Right ventricle myocardium inferior (tissue), 1 donor: ENCODE data around the gene FAM120B. TPM values are rescaled to one million over a fixed set of nuclear protein-coding genes. Genes with fewer than 3 reads are reported as not detected.
"Not testable (repeated sequence)": the region's sequence is repeated elsewhere in the genome, so short reads cannot be mapped to it uniquely, and the experiment has no call there.

Experiments used
- ATAC-seq: fragments of 200-7000 bp; cut with Tn5 transposase; one replicate; pipeline ENCODE4 v1.9.1; 2020; ENCODE audit warnings: mild to moderate bottlenecking, moderate library complexity
- DNase-seq: peaks from one replicate; pipeline ENCODE4 v3.0.0; 2021; ENCODE audit errors: missing footprints
- intact Hi-C: fragments of 100-400 bp; cut with DNase I; formaldehyde crosslinking; loops from one replicate; pipeline ENCODE4 v1.11.0; 2022
- total RNA-seq: library from RNA; stranded (reverse); fragmentation: NEBNext Ultra II Directional; extraction: Animal tissue kit (Norgen Biotek cat#: 25700); gene quantifications from one replicate; pipeline ENCODE4 v1.2.1, GENCODE V29; 2021
- donor health status: DM: no; HTN: yes; CAD: no; lungs with severe emphysema.

FAM120B gene
- total RNA-seq, 1 donor from 2014 or later, result 16.3 TPM

DNA sequence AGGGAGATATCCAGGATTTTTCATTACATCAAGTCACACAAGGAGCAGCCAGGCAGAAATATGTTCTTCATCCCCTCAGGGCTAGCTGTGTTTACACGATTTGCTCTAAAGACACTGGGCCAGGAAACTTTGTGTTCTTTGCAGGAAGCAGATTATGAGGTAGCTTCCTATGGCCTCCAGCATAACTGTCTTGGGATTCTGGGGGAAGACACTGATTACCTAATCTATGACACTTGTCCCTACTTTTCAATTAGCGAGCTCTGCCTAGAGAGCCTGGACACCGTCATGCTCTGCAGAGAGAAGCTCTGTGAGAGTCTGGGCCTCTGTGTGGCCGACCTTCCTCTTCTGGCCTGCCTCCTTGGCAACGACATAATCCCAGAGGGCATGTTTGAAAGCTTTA is 11.2 kb downstream of the FAM120B start:
- intact Hi-C loops, result no loop called here
- no peak for ATAC-seq

DNA sequence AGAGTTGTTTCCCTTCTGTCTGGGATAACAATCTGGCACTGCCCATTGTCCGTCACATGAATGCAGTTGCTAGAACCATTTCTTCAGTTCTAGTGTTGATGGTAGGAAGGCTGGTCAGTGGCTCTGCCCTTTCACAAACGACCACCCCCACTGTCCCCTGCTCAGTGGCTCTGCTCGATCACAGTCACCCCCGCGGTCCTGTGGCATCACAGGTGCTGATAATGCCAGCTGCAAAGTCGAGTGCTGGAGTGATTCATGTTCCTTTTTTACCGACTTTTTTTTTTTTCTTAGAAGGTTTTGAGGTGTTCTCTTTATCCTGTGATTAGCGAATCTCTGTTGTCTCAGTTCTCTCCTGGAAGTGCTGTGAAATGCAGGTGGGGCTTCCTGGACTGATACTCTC is 22.8 kb downstream of the FAM120B start:
- intact Hi-C loops, result no loop called here
- DNase-seq (no peak), ATAC-seq (no peak)

More for the DNA sequence above, 11.2 kb downstream of the FAM120B start:
- DNase-seq, result no peak

DNA sequence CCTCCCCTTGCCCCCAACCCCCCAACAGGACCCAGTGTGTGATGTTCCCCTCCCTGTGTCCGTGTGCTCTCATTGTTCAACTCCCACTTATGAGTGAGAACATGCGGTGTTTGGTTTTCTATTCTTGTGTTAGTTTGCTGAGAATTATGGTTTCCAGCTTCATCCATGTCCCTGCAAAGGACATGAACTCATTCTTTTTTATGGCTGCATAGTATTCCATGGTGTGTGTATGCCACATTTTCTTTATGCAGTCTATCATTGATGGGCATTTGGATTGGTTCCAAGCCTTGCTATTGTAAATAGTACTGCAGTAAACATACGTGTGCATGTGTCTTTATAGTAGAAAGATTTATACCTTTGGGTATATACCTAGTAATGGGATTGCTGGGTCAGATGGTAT is 28.6 kb downstream of the FAM120B start:
- intact Hi-C loops, result not testable (repeated sequence)

DNA sequence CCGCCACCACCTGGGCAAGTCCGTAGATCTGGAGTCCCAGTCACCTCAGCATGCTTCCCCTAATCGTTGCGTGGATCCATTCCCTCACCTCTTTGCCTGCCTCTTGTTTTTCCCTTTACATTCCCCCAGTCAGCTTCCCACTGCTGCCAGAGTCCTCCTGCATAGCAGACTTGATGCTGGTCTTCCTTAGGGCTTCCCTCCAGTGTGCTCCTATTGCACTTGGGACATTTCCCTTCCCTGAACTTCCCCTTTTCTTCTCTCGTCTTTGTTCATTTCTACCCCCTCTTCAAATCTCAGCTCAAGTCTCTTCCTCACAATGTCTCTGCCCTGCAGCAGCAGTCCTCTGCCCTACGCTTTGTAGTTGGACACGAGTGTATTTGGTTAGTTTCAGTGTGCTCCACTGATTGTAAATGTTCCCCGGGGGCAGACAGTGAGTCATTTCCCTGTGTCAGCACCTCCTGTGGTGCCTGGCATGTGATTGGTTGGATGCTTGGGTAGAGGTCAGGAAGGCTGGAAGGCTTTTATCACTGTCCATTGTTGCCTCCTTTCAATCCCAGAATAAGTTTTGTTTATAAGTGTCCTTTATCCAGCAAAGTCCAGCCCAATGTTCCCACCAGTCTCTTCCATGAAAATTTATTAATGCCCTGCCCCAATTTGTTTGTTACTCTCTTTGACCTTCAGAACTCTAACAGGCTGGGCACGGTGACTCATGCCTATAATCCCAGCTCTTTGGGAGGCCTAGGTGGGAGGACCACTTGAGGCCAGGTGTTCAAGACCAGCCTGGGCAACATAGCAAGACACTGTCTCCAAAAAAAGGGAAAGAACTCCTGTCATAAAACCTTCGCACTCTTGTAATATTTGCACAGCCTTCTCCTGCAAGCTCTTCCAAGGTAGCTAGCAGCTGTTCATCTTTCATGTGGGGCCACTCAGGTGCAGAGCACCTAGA is 38.3 kb downstream of the FAM120B start:
- intact Hi-C loops, result no loop called here
- ATAC-seq (peak; percentile 31), DNase-seq (no peak)

More for the DNA sequence above, 28.6 kb downstream of the FAM120B start:
- not testable (repeated sequence) for ATAC-seq, DNase-seq

DNA sequence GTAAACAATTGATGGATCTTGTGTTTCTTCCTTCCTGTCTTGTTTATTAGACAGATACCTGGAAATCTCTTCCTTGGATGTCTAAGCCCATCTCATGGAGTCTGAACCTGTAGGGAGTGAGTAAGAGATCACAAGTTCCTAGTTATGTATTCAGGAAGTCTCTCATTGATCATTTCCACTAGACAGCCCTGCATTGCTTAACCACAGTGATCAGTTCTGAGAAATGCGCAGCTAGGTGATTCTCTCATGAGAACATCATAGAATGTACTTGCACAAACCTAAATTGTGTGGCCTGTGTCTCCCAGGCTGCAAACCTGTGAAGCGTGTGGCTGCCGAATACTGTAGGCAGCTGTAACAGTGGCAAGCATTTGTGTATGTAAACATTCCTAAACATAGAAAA is 39.1 kb downstream of the FAM120B start:
- no peak for ATAC-seq
- intact Hi-C loops, result no loop called here
- no peak for DNase-seq

DNA sequence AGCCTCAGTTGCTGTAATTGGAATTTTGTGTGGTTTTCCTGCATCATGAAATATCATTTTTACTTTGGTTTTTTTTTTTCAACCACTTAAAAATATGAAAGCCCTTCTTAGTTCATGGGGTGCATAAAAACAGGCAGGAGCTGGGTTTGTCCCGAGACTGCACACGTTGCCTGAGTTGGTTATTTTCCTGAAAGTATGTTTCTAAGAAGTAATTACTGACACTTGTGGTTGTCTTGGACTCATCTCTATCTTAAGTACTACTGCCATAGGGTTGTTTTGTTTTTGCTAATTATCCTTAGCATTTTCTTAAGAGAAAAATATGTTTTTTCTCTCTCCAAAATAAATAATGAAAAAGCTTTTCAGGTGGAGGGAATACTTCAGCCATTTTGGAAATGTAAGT is 40.1 kb downstream of the FAM120B start:
- intact Hi-C loops, result no loop called here
- ATAC-seq (no peak), DNase-seq (no peak)

DNA sequence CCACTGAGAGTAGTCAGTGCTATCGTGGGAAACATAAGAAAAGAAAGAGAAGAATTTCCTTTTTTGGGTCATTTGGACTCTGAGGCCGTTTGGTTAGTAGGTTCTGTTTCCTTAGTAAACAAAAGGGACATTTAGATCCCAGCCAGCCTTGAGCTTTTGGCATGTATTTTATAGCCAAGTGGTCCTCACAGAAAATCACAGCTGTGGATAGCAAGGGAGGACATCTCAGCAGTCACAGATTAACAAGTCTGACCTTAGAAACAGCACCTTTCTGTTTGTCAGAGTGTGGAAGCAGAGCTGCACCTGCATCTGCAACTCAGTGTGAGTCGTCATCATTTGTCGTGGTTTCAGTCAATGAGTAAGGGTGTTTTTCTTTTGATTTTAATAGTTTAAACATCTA is 40.5 kb downstream of the FAM120B start:
- DNase-seq (no peak), ATAC-seq (no peak)
- intact Hi-C loops, result no loop called here

DNA sequence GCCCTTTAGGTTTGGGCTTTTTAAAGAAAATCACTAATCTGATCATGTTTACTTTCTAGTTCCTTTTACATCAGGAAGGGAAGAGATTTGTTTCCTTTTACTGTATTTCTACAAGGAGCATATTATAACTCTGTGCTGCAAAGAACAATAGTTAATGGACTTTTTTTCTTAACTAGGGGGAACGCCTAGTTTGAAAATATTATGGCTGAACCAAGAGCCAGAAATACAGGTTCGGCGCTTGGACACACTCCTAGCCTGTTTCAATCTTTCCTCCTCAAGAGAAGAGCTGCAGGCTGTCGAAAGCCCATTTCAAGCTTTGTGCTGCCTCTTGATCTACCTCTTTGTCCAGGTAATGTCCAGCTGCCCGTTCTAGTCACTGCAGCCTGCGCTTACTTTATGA is 41.4 kb downstream of the FAM120B start:
- intact Hi-C loops, result no loop called here
- ATAC-seq, result no peak

DNA sequence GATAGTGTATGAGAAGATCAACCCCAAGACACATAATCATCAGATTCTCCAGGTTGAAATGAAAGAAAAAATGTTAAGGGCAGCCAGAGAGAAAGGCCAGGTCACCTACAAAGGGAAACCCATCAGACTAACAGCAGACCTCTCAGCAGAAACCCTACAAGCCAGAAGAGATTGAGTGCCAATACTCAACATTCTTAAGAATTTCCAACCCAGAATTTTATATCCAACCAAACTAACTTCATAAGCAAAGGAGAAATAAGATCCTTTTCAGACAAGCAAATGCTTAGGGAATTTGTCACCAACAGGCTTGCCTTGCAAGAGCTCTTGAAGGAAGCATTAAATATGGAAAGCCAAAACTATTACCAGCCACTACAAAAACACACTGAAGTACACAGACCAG is 44.9 kb downstream of the FAM120B start:
- DNase-seq, intact Hi-C loops, ATAC-seq: not testable (repeated sequence)

More for the DNA sequence above, 41.4 kb downstream of the FAM120B start:
- DNase-seq, result no peak

DNA sequence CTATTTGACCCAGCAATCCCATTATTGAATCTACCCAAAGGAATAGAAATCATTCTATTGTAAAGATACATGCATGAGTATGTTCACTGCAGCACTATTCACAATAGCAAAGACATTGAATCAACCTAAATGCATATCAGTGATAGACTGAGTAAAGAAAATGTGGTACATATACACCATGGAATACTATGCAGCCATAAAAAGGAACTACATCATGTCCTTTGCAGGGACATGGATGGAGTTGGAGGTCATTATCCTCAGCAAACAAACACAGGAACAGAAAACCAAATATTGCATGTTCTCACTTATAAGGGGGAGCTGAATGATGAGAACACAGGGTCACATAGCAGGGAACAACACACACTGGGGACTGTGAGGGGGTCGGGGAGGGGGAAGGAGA is 48.6 kb downstream of the FAM120B start:
- DNase-seq, ATAC-seq, intact Hi-C loops: not testable (repeated sequence)

DNA sequence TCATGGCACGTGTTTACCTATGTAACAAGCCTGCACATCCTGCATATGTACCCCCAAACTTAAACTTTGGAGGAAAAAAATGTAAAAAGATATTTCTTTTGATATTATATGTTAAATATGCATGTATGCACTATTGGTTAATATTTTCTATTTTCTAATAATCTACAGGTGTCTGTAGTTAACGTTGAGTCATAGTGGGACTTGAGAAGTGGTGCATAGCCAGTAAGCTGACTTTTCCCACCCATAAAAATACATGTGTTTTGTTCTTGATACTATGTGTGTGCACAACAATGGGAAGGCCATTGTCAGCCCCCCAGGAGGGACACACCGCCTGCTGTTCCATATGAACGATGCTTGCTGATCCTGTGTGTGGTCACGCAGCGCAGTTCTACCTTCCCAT is 49.1 kb downstream of the FAM120B start:
- intact Hi-C loops, result no loop called here
- DNase-seq, result no peak
- no peak for ATAC-seq

DNA sequence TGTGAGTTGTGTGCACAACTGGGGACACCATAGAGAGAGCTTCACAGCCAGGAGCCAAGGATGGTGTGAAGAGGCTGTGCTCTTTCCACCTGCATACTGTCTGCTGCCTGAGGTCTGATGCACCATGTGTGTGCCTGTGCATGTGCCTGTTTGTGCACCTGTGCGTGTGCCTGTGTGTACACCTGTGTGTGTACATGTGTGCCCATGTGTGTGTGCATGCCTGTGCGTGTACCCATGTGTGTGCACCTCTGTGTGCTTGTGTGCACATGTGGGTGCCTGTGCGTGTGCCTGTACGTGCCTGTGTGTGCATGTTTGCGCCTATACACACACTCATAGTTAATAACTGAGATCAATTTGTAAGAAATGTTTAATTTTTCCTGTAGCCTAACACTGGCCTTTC is 51.3 kb downstream of the FAM120B start:
- intact Hi-C loops, result no loop called here
- no peak for ATAC-seq
- DNase-seq, result no peak

DNA sequence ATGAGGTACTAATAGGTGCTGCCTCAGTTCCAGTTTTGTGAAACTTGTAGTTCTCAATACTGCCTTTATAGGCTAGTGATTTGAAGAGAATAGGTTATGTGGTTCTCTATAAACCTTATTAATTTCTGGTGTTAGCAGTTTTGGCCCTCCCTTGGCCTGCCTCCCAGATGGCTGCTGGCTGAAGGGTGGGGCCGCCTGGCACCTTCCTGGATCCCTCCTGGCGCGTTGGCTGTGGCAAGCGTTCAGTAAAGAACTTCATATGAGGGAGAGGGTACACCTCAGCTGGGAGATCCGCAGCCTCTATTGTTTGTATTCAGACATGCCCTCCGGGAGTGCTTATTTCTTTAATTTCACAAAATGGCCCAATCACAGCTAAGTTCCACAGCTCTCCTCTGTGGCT is 51.9 kb downstream of the FAM120B start:
- peak; percentile 54 for ATAC-seq
- intact Hi-C loops, result no loop called here
- DNase-seq, result no peak

DNA sequence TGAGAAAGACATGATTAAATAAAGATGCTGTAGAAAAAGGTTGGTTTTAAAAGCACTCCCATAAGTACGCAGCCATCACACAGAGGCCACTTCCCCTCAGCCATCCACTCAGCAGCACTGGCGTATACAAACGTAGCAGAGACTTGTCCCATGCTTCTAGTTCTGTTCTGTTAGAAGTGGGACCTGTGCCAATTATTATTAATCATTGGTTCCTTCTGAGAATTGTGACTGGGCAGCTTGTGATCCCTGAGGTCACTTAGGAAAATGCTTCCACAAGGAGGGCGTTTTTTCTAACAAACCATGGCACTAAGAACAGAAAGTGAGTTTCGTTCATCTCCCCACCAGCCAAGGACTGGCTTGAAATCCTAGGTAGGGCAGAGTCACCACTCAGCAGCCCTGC is 53.9 kb downstream of the FAM120B start:
- intact Hi-C loops, result no loop called here
- DNase-seq (no peak), ATAC-seq (no peak)

DNA sequence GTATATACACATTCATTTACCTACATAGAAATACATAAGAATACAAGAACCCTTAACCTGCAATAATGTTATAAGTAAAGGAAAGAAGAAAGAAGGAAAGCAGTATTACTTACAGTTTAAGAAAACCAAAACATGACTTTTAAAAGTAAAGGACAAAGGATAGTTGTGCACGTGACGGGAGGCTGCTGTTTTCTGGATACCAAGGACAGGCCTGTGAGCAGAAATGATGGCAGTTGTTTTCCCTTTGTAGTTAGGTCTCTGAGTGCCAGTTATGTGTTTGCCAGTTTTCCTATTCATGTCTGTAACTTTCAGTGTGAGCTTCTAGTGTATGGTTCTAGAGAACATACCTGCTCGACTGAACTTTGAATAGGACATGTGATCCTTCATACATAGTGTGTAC is 54.8 kb downstream of the FAM120B start:
- ATAC-seq, result no peak
- no peak for DNase-seq
- intact Hi-C loops, result no loop called here

DNA sequence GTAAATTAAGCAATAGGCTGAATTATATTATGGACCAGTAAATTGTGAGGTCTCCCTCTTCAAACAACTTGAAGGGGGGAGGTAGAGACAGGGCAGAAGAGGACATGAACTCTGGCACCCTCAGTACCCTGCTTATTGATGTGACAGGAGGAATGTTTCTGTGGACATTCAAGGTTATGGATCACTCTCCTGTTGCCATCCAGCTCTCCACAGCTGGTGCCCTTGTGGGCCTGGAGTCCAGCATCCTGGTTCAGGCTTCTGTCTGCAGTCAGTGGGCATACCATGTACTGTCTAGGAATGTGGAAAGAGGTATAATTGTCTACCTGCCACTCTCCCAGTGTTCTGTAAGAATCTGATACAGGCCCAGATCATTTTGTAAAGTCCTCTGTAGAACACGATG is 55.6 kb downstream of the FAM120B start:
- ATAC-seq (no peak), DNase-seq (no peak)
- intact Hi-C loops, result no loop called here

DNA sequence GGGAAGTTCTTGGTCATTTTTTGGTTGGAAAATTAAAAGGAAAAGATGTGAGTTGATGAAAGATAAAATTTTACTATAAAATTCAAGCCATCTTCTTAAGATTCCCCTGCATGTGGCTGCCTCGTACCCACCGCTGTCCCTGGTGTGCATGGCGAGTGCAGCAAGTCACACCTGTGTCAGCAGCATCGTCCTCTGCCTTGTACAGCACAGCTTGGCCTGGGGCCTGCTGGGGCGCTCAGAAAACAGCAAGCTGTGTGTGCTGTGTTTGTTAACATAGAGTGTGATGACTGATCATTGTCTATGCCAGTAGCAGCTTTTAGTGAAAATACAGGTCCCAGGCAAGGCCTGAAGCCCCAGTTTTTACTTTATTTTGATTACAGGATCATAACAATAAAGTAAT is 56.7 kb downstream of the FAM120B start:
- no peak for ATAC-seq
- intact Hi-C loops, result no loop called here
- no peak for DNase-seq

DNA sequence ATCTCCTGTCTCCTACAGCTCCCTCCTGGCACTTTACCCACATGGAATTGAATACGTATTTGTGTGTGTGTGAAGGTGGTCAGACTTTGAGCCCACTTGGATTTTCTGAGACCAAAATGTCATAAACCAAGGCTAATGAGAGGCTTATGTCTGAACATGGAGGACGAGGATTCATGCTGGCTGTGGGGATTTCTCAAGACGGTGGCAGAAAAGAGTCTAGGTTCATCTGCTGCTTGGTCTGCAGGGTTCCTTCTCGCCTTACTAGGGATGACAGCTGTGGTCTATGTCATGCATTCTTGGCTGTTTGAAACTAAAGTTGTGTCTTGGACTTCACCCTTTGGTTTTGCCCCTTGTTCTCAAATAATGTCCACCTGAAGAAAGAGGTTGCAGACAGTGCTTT is 58.6 kb downstream of the FAM120B start:
- DNase-seq (no peak), ATAC-seq (no peak)
- intact Hi-C loops, result no loop called here

DNA sequence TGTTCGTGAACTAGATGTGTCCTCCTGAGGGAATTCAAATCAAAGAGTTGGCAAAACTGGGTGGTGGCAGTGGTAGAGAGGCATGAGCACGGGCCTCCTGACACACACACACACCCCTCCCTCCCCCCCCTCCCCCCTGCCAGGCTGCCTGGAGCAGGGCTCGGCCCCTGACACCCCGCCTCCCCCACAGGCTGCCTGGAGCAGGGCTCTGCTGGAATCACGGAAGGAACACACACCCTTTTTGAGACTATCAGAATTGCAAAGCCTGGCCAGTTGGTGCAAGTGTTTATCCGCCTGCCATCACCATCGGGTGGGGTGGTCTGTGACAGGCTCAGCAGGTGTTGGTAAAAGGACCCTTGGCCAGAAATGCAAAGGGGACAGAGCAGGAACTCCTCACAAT is 59.0 kb downstream of the FAM120B start:
- no peak for ATAC-seq
- DNase-seq, result no peak
- intact Hi-C loops, result no loop called here

DNA sequence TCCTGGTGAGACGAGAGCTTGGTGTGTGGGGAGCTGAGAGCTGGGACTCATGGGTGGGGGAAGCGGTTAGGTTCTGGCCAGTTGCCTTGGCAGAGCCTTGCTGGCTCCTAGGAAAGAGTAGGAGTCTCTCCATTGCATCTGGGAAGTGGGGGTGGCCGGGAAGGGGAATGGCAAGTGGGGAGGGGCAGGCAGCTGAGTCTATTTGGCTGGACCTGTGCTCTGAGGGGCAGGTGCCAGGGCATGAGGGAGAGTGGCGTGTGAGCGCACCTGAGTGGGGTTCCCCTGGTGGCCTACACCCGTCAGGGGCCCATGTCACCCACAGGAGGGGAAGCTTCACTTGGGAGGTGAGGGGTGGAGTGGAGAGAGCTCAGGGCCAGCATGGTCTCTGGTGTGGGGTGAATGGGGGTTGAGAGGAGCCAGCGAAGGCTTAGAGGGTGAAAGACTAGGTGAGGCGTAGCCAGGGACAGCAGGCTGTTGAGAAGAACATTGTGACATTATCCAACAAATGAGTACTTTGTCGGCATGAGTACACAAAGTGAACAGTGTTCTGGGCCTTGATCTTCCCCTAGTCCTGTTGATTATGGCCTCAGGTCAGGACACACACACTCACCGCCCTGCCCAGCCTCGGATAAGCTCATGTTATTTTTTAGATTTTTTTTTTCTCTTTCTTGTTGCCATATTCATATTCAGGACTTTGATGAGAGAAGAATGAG is 59.8 kb downstream of the FAM120B start:
- ATAC-seq (no peak), DNase-seq (no peak)
- intact Hi-C loops, result no loop called here
